H1 (cell line): ENCODE results near the gene PIK3CA.

ENCODE experiments used
- CREB1 ChIP-seq: IDR thresholded peaks from 2 replicates; pipeline ENCODE4 v1.6.1; 2012; ENCODE audit warnings: inconsistent platforms
- EP300 ChIP-seq, 2 experiments: IDR thresholded peaks; 1 replicate in 1 of 2; 2 replicates in 1 of 2; pipeline ENCODE4 v1.6.1; 2011 to 2012; ENCODE audit warnings: low read depth in 2 of 2, low read length in 2 of 2, mild to moderate bottlenecking in 2 of 2, borderline replicate concordance in 1 of 2, inconsistent platforms in 1 of 2, moderate library complexity in 1 of 2
- HDAC6 ChIP-seq: IDR thresholded peaks from one replicate; pipeline ENCODE4 v1.7.1; 2012; ENCODE audit warnings: low read depth, mild to moderate bottlenecking, inconsistent platforms, low read length, moderate library complexity
- JUND ChIP-seq: IDR thresholded peaks from 2 replicates; pipeline ENCODE4 v1.6.1; 2011; ENCODE audit warnings: mild to moderate bottlenecking, improper control_type of control experiment, low read length
- POLR2A ChIP-seq, 2 experiments: IDR thresholded peaks; 1 replicate in 1 of 2; 2 replicates in 1 of 2; pipeline ENCODE4 v1.6.1; 2011; ENCODE audit warnings: low read depth in 2 of 2, low read length in 2 of 2, mild to moderate bottlenecking in 2 of 2; ENCODE audit errors: control extremely low read depth in 1 of 2
- POLR2AphosphoS5 ChIP-seq: IDR thresholded peaks from 2 replicates; pipeline ENCODE4 v1.6.1; 2011; ENCODE audit warnings: low read depth, low read length
- SAP30 ChIP-seq: fragments of 300-600 bp; sonication (generic); IDR thresholded peaks from 2 replicates; pipeline ENCODE4 v1.7.1; 2012; ENCODE audit warnings: low read length, moderate library complexity, mild to moderate bottlenecking, inconsistent platforms; ENCODE audit not compliant: insufficient read depth, insufficient replicate concordance
- TBP ChIP-seq: IDR thresholded peaks from 2 replicates; pipeline ENCODE4 v1.6.1; 2011; ENCODE audit warnings: low read depth, low read length, improper control_type of control experiment
- YY1 ChIP-seq: IDR thresholded peaks from 2 replicates; pipeline ENCODE4 v1.6.1; 2011; ENCODE audit warnings: low read depth, mild to moderate bottlenecking, low read length
- TF ChIP-seq, protein P1 (sequence below), 3 experiments: IDR thresholded peaks; 1 replicate in 2 of 3; 2 replicates in 1 of 3; pipeline versions ENCODE4 v1.5.1 to v1.6.1; 2011; ENCODE audit warnings: low read length in 3 of 3, mild to moderate bottlenecking in 3 of 3, inconsistent platforms in 2 of 3, low read depth in 1 of 3, moderate library complexity in 1 of 3; ENCODE audit not compliant: insufficient read depth in 1 of 3; ENCODE audit errors: control extremely low read depth in 1 of 3
- TF ChIP-seq, protein P2 (sequence below): IDR thresholded peaks from 2 replicates; pipeline ENCODE4 v1.6.1; 2011; ENCODE audit warnings: low read length, improper control_type of control experiment
- TF ChIP-seq, protein P3 (sequence below): IDR thresholded peaks from 2 replicates; pipeline ENCODE4 v1.6.1; 2012; ENCODE audit warnings: low read length, inconsistent platforms

GRCh38 chr3:179286331-179286730 is 138.2 kb downstream of the PIK3CA start:
- TF ChIP-seq EP300 (IDR thresholded peaks at IDR 0.05; ENCODE audit: borderline replicate concordance in 1 of 2, low read depth in 2 of 2, low read length in 2 of 2), result no peak
- no peak for TF ChIP-seq HDAC6
- TF ChIP-seq SAP30, result no peak
- TF ChIP-seq, protein P1, sequence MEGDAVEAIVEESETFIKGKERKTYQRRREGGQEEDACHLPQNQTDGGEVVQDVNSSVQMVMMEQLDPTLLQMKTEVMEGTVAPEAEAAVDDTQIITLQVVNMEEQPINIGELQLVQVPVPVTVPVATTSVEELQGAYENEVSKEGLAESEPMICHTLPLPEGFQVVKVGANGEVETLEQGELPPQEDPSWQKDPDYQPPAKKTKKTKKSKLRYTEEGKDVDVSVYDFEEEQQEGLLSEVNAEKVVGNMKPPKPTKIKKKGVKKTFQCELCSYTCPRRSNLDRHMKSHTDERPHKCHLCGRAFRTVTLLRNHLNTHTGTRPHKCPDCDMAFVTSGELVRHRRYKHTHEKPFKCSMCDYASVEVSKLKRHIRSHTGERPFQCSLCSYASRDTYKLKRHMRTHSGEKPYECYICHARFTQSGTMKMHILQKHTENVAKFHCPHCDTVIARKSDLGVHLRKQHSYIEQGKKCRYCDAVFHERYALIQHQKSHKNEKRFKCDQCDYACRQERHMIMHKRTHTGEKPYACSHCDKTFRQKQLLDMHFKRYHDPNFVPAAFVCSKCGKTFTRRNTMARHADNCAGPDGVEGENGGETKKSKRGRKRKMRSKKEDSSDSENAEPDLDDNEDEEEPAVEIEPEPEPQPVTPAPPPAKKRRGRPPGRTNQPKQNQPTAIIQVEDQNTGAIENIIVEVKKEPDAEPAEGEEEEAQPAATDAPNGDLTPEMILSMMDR (IDR thresholded peaks at IDR 0.05; ENCODE audit: control extremely low read depth in 1 of 3, insufficient read depth in 1 of 3, low read depth in 1 of 3, low read length in 3 of 3), result no peak
- TF ChIP-seq CREB1, result no peak
- TF ChIP-seq, protein P2, sequence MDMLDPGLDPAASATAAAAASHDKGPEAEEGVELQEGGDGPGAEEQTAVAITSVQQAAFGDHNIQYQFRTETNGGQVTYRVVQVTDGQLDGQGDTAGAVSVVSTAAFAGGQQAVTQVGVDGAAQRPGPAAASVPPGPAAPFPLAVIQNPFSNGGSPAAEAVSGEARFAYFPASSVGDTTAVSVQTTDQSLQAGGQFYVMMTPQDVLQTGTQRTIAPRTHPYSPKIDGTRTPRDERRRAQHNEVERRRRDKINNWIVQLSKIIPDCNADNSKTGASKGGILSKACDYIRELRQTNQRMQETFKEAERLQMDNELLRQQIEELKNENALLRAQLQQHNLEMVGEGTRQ, result no peak
- no peak for TF ChIP-seq YY1
- no peak for TF ChIP-seq TBP
- TF ChIP-seq, protein P3, sequence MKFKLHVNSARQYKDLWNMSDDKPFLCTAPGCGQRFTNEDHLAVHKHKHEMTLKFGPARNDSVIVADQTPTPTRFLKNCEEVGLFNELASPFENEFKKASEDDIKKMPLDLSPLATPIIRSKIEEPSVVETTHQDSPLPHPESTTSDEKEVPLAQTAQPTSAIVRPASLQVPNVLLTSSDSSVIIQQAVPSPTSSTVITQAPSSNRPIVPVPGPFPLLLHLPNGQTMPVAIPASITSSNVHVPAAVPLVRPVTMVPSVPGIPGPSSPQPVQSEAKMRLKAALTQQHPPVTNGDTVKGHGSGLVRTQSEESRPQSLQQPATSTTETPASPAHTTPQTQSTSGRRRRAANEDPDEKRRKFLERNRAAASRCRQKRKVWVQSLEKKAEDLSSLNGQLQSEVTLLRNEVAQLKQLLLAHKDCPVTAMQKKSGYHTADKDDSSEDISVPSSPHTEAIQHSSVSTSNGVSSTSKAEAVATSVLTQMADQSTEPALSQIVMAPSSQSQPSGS, result no peak
- TF ChIP-seq POLR2AphosphoS5, result no peak
- no peak for TF ChIP-seq POLR2A (IDR thresholded peaks at IDR 0.05; ENCODE audit: control extremely low read depth in 1 of 2, low read depth in 2 of 2, low read length in 2 of 2)
- no peak for TF ChIP-seq JUND
